Pancreas (tissue), 10 donors: ENCODE results near the gene PPP5C. TPM values are rescaled to one million over a fixed set of nuclear protein-coding genes. Genes with fewer than 3 reads are reported as not detected.

ENCODE experiments used
- ATAC-seq, 4 donors: fragments of 200-7000 bp; cut with Tn5 transposase; one replicate each; pipeline versions ENCODE4 v1.8.0 to v1.9.1; 2020; ENCODE audit warnings: mild to moderate bottlenecking in 4 of 4, moderate library complexity in 4 of 4
- DNase-seq, 6 donors: peaks; one replicate each; pipeline ENCODE4 v3.0.0-alpha.2; 2020
- FAIRE-seq: peaks from 2 replicates; lab custom pipeline; 2012; peaks lifted over from hg19 to GRCh38; lab: Jason Lieb, UNC
- H3K27ac ChIP-seq, 4 donors: fragments of 200-600 bp; sonication (generic); 1 replicate in 3 of 4; 2 replicates in 1 of 4; pipeline versions ENCODE4 v1.5.0 to v1.8.0; 2020
- H3K27me3 ChIP-seq, 4 donors: fragments of 200-600 bp; one replicate each; pipeline ENCODE4 v1.8.0; 2021
- H3K36me3 ChIP-seq, 3 donors: fragments of 200-600 bp; sonication (generic) in 1 of 3; one replicate each; pipeline versions ENCODE4 v1.5.0 to v1.8.0; 2020 to 2021
- H3K4me1 ChIP-seq, 3 donors: fragments of 200-600 bp; one replicate each; pipeline ENCODE4 v1.8.0; 2021
- H3K4me3 ChIP-seq, 4 donors: fragments of 200-600 bp; sonication (generic) in 2 of 4; one replicate each; pipeline versions ENCODE4 v1.5.0 to v1.8.0; 2020 to 2021
- H3K9me3 ChIP-seq, 4 donors: fragments of 200-600 bp; one replicate each; pipeline ENCODE4 v1.8.0; 2021
- CTCF ChIP-seq, 4 donors: fragments of 200-600 bp; sonication (generic) in 3 of 4; IDR thresholded peaks; one replicate each; pipeline versions ENCODE4 v1.5.0 to v1.8.0; 2021; ENCODE audit warnings: antibody characterized with exemption in 4 of 4
- WGBS, 2 donors: extraction: QIAGEN DNeasy Blood & Tissue Kit; methylation state at CpG; one replicate each; pipeline ENCODE4 v1.1.7; 2013; 5-methylcytosine and 5-hydroxymethylcytosine counted together
- intact Hi-C, 3 donors: fragments of 100-400 bp; cut with DNase I; formaldehyde crosslinking; loops; one replicate each; pipeline versions ENCODE4 v1.11.1 to v1.14.2; 2022
- polyA plus RNA-seq, 2 donors: library from polyadenylated mRNA; stranded (reverse); fragments of 200-250 nt; gene quantifications; one replicate each; pipeline ENCODE4 v1.2.3, GENCODE V29; 2013
- total RNA-seq, 6 donors: library from RNA; stranded (reverse); fragmentation: NEBNext Ultra II Directional in 4 of 6; extraction: Animal tissue kit (Norgen Biotek cat#: 25700) in 4 of 6; gene quantifications; one replicate each; pipeline versions ENCODE4 v1.2.1 to v1.2.4, GENCODE V29; 2021 to 2023
- donor health status: healthy with polysubstance abuse.
- donor health status: DM: no; HTN: no; CAD: no; lungs with moderate emphysema.
- donor health status: DM: no; HTN: no; CAD: no.
- donor health status: control.
- donor health status: control.
- donor health status: Bipolar disorder and iron deficiency.
- donor health status: DM: yes; HTN: yes; CAD: no.
- donor health status: DM: no; HTN: no; CAD: no.
- donor health status: DM: no; HTN: no; CAD: no.
- donor health status: DM: yes; HTN: yes; CAD: no.

The PPP5C gene
- total and polyA plus RNA-seq, 8 donors = 16.7 to 53.9 (median 23.8) TPM

- no peak overlapping the region for H3K27ac ChIP-seq
- peak in 2 of 6 donors; percentile 6 to 10 for DNase-seq
- WGBS, 2 donors = 7 to 12% methylated on average over 6 of the region's 6 CpGs
- no peak for ATAC-seq
- H3K4me3 ChIP-seq = no peak overlapping the region
- no peaks in the 10 kb centered on the region for H3K36me3 ChIP-seq
- no peaks in the 10 kb centered on the region for H3K9me3 ChIP-seq
- FAIRE-seq = no peak
- peaks cover 0 to 19% (median 14%) of the 10 kb centered on the region in 3 donors for H3K4me1 ChIP-seq
- no peak for TF ChIP-seq CTCF (IDR thresholded peaks at IDR 0.05)
- no peaks in the 10 kb centered on the region for H3K27me3 ChIP-seq
- intact Hi-C loops = no loop called here
Observed at GRCh38 chr19:46406976-46407375, 60.1 kb downstream of the PPP5C start.

- Histone ChIP-seq H3K36me3 (no peaks in the 10 kb centered on the region), H3K9me3 (no peaks in the 10 kb centered on the region), H3K4me3 (no peak overlapping the region), H3K27me3 (no peaks in the 10 kb centered on the region), H3K27ac (peak overlapping the region; percentile 17 to 63 (median 24)), H3K4me1 (peaks cover 0 to 19% (median 14%) of the 10 kb centered on the region in 3 donors)
- 38 to 45% methylated on average over 22 to 23 of the region's 23 CpGs for WGBS, 2 donors
- ATAC-seq (no peak), FAIRE-seq (no peak), DNase-seq (peak in 1 of 6 donors; percentile 17)
- no peak for TF ChIP-seq CTCF (IDR thresholded peaks at IDR 0.05)
- intact Hi-C loops = no loop called here
Observed at GRCh38 chr19:46407856-46408663, 61.2 kb downstream of the PPP5C start.

- Histone ChIP-seq H3K4me3 (no peak overlapping the region), H3K27me3 (no peaks in the 10 kb centered on the region), H3K4me1 (peaks cover 0 to 19% (median 14%) of the 10 kb centered on the region in 3 donors), H3K36me3 (no peaks in the 10 kb centered on the region), H3K27ac (peak overlapping the region; percentile 17 to 63 (median 24)), H3K9me3 (no peaks in the 10 kb centered on the region)
- TF ChIP-seq CTCF (IDR thresholded peaks at IDR 0.05) = no peak
- WGBS, 2 donors = 12 to 23% methylated on average over 11 of the region's 11 CpGs
- DNase-seq (peak in 3 of 6 donors; percentile 37 to 77 (median 46)), ATAC-seq (no peak), FAIRE-seq (no peak)
- intact Hi-C loops = no loop called here
Observed at GRCh38 chr19:46408664-46409039, 61.8 kb downstream of the PPP5C start.

- H3K36me3 ChIP-seq = no peaks in the 10 kb centered on the region
- H3K4me3 ChIP-seq = no peak overlapping the region
- no peak for TF ChIP-seq CTCF (IDR thresholded peaks at IDR 0.05)
- DNase-seq = peak in 2 of 6 donors; percentile 2 to 8
- FAIRE-seq = no peak
- no peaks in the 10 kb centered on the region for H3K27me3 ChIP-seq
- WGBS, 2 donors = 82 to 92% methylated on average over 3 of the region's 3 CpGs
- no peak overlapping the region for H3K27ac ChIP-seq
- peaks cover 0 to 19% (median 14%) of the 10 kb centered on the region in 3 donors for H3K4me1 ChIP-seq
- no peak for ATAC-seq
- no peaks in the 10 kb centered on the region for H3K9me3 ChIP-seq
- intact Hi-C loops = no loop called here
Observed at GRCh38 chr19:46409191-46409590, 62.3 kb downstream of the PPP5C start.
